HepG2 (cell line): ENCODE data around the gene PLSCR3. TPM values are rescaled to one million over a fixed set of nuclear protein-coding genes. Genes with fewer than 3 reads are reported as not detected.

ENCODE experiments used
- ATAC-seq: fragments of 200-7000 bp; cut with Tn5 transposase; 3 replicates; pipeline ENCODE4 v1.9.1; 2020; ENCODE audit warnings: mild to moderate bottlenecking, moderate library complexity
- BruUV-seq: library from RNA; stranded (reverse); fragments of 400-500 nt; replicated peaks from 2 replicates; lab custom pipeline; 2021; lab: Mats Ljungman, UMichigan
- CTCF ChIA-PET: fragments of 300-600 bp; formaldehyde crosslinking; extraction: SDS; loops from one replicate; lab custom pipeline; 2021; ENCODE audit warnings: low total read pairs, inconsistent platforms, low intra/inter-chr PET ratio; lab: Yijun Ruan, JAX
- POLR2A ChIA-PET: fragments of 350-600 bp; sonication (Branson Sonifier 250); formaldehyde crosslinking; loops from one replicate; lab custom pipeline; 2020; ENCODE audit warnings: antibody characterized with exemption, inconsistent platforms; lab: Yijun Ruan, JAX
- DNase-seq: peaks from one replicate; pipeline ENCODE4 v3.0.0-alpha.2; 2015; ENCODE audit warnings: low spot score
- FAIRE-seq: peaks from 3 replicates; lab custom pipeline; 2011; peaks lifted over from hg19 to GRCh38; lab: Jason Lieb, UNC
- H2AFZ ChIP-seq: one replicate; pipeline ENCODE4 v1.6.1; 2011; ENCODE audit warnings: low read length, inconsistent platforms
- H3K27ac ChIP-seq: fragments of 300-600 bp; 3 replicates; pipeline ENCODE4 v1.8.0; 2011; ENCODE audit warnings: mixed run types, mild to moderate bottlenecking, mixed read lengths, low read length, inconsistent platforms; ENCODE audit not compliant: insufficient read depth; ENCODE audit errors: extremely low read length
- H3K27me3 ChIP-seq, 2 experiments: fragments of 200-600 bp in 1 of 2; 2 replicates in 1 of 2; 3 replicates in 1 of 2; pipeline versions ENCODE4 v1.6.0 to v1.8.0; 2011; ENCODE audit warnings: low read length in 2 of 2, mild to moderate bottlenecking in 2 of 2, moderate library complexity in 2 of 2, inconsistent platforms in 1 of 2; ENCODE audit not compliant: insufficient read depth in 2 of 2, control insufficient read depth in 1 of 2
- H3K36me3 ChIP-seq, 2 experiments: fragments of 200-600 bp in 1 of 2; replicated peaks in 1 of 2; 2 replicates in 1 of 2; 3 replicates in 1 of 2; pipeline versions ENCODE4 v1.5.1 to v1.8.0; 2011; ENCODE audit warnings: low read length in 2 of 2, inconsistent platforms in 1 of 2; ENCODE audit not compliant: insufficient read depth in 2 of 2, control insufficient read depth in 1 of 2
- H3K4me1 ChIP-seq: 2 replicates; pipeline ENCODE4 v1.5.1; 2012; ENCODE audit warnings: low read length, inconsistent platforms; ENCODE audit not compliant: insufficient read depth
- H3K4me2 ChIP-seq: 2 replicates; pipeline ENCODE4 v1.6.0; 2011; ENCODE audit warnings: low read depth, low read length, inconsistent platforms
- H3K4me3 ChIP-seq, 3 experiments: fragments of 200-600 bp in 1 of 3; sonication (generic), shearing (Covaris generic) in 1 of 3; replicated peaks in 1 of 3; 2 replicates each; pipeline ENCODE4 v1.5.1; 2011 to 2016; ENCODE audit warnings: low read length in 3 of 3, inconsistent platforms in 2 of 3, low read depth in 2 of 3, mild to moderate bottlenecking in 2 of 3, control low read depth in 1 of 3, mixed read lengths in 1 of 3; ENCODE audit not compliant: insufficient read depth in 1 of 3
- H3K79me2 ChIP-seq: one replicate; pipeline ENCODE4 v1.6.1; 2011; ENCODE audit warnings: low read length, inconsistent platforms; ENCODE audit not compliant: insufficient read depth
- H3K9ac ChIP-seq: 2 replicates; pipeline ENCODE4 v1.6.0; 2011; ENCODE audit warnings: mild to moderate bottlenecking, low read depth, low read length, inconsistent platforms; ENCODE audit not compliant: insufficient read depth
- H3K9me3 ChIP-seq: 2 replicates; pipeline ENCODE4 v1.5.1; 2012; ENCODE audit warnings: mild to moderate bottlenecking, low read length
- H4K20me1 ChIP-seq: 2 replicates; pipeline ENCODE4 v1.6.0; 2011; ENCODE audit warnings: inconsistent platforms, mild to moderate bottlenecking, low read length, moderate library complexity; ENCODE audit not compliant: insufficient read depth
- BCL6 ChIP-seq: IDR thresholded peaks from 2 replicates; pipeline ENCODE4 v1.6.1; 2016; ENCODE audit warnings: missing genetic modification reagents, missing compliant biosample characterization
- DNMT3B ChIP-seq: conservative IDR thresholded peaks from 2 replicates; pipeline ENCODE4 v1.6.1; 2016; ENCODE audit warnings: missing biosample characterization, control low read depth
- FOXC1 ChIP-seq: sonication (generic); formaldehyde crosslinking; IDR thresholded peaks from 2 replicates; pipeline ENCODE4 v1.8.0; 2022; ENCODE audit warnings: mild to moderate bottlenecking, missing genetic modification reagents, borderline replicate concordance
- HMG20A ChIP-seq: IDR thresholded peaks from 2 replicates; pipeline ENCODE4 v1.6.1; 2016; ENCODE audit warnings: borderline replicate concordance
- HNF4G ChIP-seq, 2 experiments: sonication (generic) in 1 of 2; formaldehyde crosslinking in 1 of 2; IDR thresholded peaks; 2 replicates each; pipeline versions ENCODE4 v1.4.0 to v1.6.1; 2011 to 2020; ENCODE audit warnings: borderline replicate concordance in 2 of 2, low read depth in 2 of 2, mild to moderate bottlenecking in 2 of 2, low read length in 1 of 2, missing genetic modification reagents in 1 of 2, moderate library complexity in 1 of 2
- MIER2 ChIP-seq: IDR thresholded peaks from 2 replicates; pipeline ENCODE4 v1.6.1; 2016; ENCODE audit warnings: missing biosample characterization, missing genetic modification reagents
- RFX3 ChIP-seq: IDR thresholded peaks from 2 replicates; pipeline ENCODE4 v1.6.1; 2016; ENCODE audit warnings: missing biosample characterization, missing genetic modification reagents
- SP5 ChIP-seq: IDR thresholded peaks from 2 replicates; pipeline ENCODE4 v1.6.1; 2016; ENCODE audit warnings: low read depth, borderline replicate concordance
- ZNF652 ChIP-seq: IDR thresholded peaks from 2 replicates; pipeline ENCODE4 v1.6.1; 2016; ENCODE audit warnings: low read depth, borderline replicate concordance
- WGBS: methylation state at CpG from one replicate; pipeline ENCODE4 v1.1.6; 2017; ENCODE audit warnings: low lambda C conversion rate; 5-methylcytosine and 5-hydroxymethylcytosine counted together
- in situ Hi-C: cut with HindIII; loops from 2 replicates; pipeline ENCODE4 v1.10.0; 2017; ENCODE audit warnings: low pct_unique_long_range_greater_than_20kb; ENCODE audit not compliant: extremely low pct_ligation_motif_present
- intact Hi-C: fragments of 100-400 bp; cut with micrococcal nuclease; formaldehyde crosslinking; loops from one replicate; pipeline ENCODE4 v1.10.0; 2022; ENCODE audit not compliant: unreplicated experiment
- polyA plus RNA-seq, 8 experiments: library from polyadenylated mRNA; depleted of rRNA in 3 of 8; stranded (reverse) in 7 of 8; unstranded in 1 of 8; fragments of >200 nt; fragmentation: Illumina TruSeq in 4 of 8; extraction: Trizol in 4 of 8; gene quantifications; 2 replicates each; pipeline versions ENCODE4 v1.2.1 to v1.2.3, GENCODE V29; 2011 to 2016; ENCODE audit warnings: low read depth in 4 of 8, missing spikeins in 1 of 8, mixed read lengths in 1 of 8; ENCODE audit not compliant: insufficient read depth in 1 of 8
- total RNA-seq, 5 experiments: library from RNA; depleted of rRNA; stranded (reverse); fragments of >200 nt; fragmentation: Illumina TruSeq; extraction: Trizol; gene quantifications; 2 replicates each; pipeline ENCODE4 v1.2.3, GENCODE V29; 2016; ENCODE audit warnings: low read depth in 1 of 5
- TF ChIP-seq, protein P1 (sequence below): IDR thresholded peaks from 2 replicates; pipeline ENCODE4 v1.6.1; 2016; ENCODE audit warnings: low read depth
- TF ChIP-seq, protein P2 (sequence below): sonication (generic); formaldehyde crosslinking; IDR thresholded peaks from 2 replicates; pipeline ENCODE4 v1.5.1; 2020; ENCODE audit warnings: missing genetic modification reagents, mild to moderate bottlenecking, borderline replicate concordance

PLSCR3 gene
- total and polyA plus RNA-seq, 2 of the 13 experiments (the other 11 are each of a cell fraction or from before 2014, with no cell fraction given): 5.6 to 6.2 TPM

DNA sequence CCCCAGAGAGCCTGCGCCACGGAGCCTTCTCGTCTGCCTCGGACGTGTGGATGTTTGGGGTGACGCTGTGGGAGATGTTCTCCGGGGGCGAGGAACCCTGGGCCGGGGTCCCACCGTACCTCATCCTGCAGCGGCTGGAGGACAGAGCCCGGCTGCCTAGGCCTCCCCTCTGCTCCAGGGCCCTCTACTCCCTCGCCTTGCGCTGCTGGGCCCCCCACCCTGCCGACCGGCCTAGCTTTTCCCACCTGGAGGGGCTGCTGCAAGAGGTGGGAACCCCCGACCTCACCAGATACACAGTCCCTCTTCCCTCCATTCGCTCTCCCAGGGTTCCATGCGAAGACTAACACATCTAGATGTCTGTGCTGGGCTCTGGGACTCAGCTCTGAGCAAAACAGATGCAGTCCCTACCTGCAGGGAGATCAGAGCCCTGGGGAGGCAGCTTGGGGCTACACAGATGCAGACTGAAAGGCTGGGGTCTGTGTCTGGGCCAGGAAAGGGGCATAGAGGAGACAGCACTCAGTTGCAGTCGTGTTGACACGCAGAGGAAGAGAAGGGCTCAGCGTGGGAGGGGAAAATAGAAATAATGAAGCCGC lies 9.7 kb downstream of the PLSCR3 start:
- TF ChIP-seq MIER2 (no peak), DNMT3B (CRISPR knock-in tag) (no peak), HMG20A (CRISPR knock-in tag) (no peak), BCL6 (CRISPR knock-in tag) (no peak), RFX3 (no peak), ZNF652 (CRISPR knock-in tag) (no peak), SP5 (no peak), HNF4G (IDR thresholded peaks at IDR 0.05; ENCODE audit: borderline replicate concordance, low read depth, low read length) (no peak), HNF4G (CRISPR knock-in tag; IDR thresholded peaks at IDR 0.05; ENCODE audit: borderline replicate concordance, low read depth) (no peak), FOXC1 (CRISPR knock-in tag) (no peak)
- TF ChIP-seq, protein P1, sequence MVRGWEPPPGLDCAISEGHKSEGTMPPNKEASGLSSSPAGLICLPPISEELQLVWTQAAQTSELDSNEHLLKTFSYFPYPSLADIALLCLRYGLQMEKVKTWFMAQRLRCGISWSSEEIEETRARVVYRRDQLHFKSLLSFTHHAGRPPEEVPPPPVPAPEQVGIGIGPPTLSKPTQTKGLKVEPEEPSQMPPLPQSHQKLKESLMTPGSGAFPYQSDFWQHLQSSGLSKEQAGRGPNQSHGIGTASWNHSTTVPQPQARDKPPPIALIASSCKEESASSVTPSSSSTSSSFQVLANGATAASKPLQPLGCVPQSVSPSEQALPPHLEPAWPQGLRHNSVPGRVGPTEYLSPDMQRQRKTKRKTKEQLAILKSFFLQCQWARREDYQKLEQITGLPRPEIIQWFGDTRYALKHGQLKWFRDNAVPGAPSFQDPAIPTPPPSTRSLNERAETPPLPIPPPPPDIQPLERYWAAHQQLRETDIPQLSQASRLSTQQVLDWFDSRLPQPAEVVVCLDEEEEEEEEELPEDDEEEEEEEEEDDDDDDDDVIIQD (CRISPR knock-in tag): no peak
- TF ChIP-seq, protein P2, sequence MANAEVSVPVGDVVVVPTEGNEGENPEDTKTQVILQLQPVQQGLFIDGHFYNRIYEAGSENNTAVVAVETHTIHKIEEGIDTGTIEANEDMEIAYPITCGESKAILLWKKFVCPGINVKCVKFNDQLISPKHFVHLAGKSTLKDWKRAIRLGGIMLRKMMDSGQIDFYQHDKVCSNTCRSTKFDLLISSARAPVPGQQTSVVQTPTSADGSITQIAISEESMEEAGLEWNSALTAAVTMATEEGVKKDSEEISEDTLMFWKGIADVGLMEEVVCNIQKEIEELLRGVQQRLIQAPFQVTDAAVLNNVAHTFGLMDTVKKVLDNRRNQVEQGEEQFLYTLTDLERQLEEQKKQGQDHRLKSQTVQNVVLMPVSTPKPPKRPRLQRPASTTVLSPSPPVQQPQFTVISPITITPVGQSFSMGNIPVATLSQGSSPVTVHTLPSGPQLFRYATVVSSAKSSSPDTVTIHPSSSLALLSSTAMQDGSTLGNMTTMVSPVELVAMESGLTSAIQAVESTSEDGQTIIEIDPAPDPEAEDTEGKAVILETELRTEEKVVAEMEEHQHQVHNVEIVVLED (CRISPR knock-in tag): no peak
- Histone ChIP-seq H3K4me3 (no peak overlapping the region), H3K4me2 (no peak overlapping the region), H3K27ac (no peak overlapping the region), H4K20me1 (no peaks in the 10 kb centered on the region), H3K9ac (no peak overlapping the region), H3K4me1 (peaks cover 19% of the 10 kb centered on the region), H3K36me3 (no peaks in the 10 kb centered on the region; a peak in 1 of 5 replicates), H3K9me3 (no peaks in the 10 kb centered on the region), H3K27me3 (0 out of 5 replicates have a peak, but pooled peaks cover 0 to 1% of the 10 kb centered on the region in 2 experiments), H3K79me2 (no peaks in the 10 kb centered on the region), H2AFZ (no peak overlapping the region)
- WGBS: 99% methylated on average over 9 of the region's 23 CpGs
- ChIA-PET POLR2A (interaction anchor here (1.6 kb wide), 1 partner anchor 19 kb away, joined by 4 read pairs; the partner anchor contains the start of gene TMEM256), CTCF (no interaction called here)
- intact Hi-C loops: no loop called here
- FAIRE-seq (no peak), DNase-seq (no peak), ATAC-seq (no peak)
- in situ Hi-C loops: no loop called here
- no TSS peak for BruUV-seq
